Activated gamma-delta T cell treated with anti-CD3 and anti-CD28 coated beads, Interleukin-2, amount 50 U/mL, for 16 hours (primary cell): ENCODE measurements around the gene WTAP.
"Not testable (repeated sequence)": the region's sequence is repeated elsewhere in the genome, so short reads cannot be mapped to it uniquely, and the experiment has no call there.

Experiments used
- DNase-seq: peaks from one replicate; pipeline ENCODE4 v3.0.0-alpha.2; 2020; ENCODE audit warnings: low read depth

The WTAP gene

GRCh38 chr6:159693894-159694545, 33.3 kb upstream of the WTAP start:
- no peak for DNase-seq

DNA sequence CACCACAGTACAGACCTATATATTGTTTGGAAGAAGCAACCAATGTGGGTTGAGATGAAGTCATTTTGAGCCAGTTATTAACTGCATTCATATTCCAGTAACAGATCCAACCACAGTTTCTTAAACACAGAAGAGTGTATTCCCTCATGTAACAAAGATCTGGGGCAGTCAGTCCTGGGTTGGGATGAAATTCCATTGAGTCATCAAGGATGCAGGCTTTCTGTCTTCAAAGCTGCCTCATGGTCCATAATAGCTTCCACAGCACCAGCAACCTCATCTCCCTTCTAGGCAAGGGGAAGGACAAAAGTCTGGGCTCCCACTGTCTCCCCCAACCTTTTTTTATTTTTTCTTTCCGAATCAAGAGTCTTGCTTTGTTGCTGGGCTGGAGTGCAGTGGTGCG, 31.3 kb upstream of the WTAP start:
- DNase-seq: no peak

GRCh38 chr6:159700970-159701369, 26.3 kb upstream of the WTAP start:
- DNase-seq: no peak

GRCh38 chr6:159701413-159701999, 25.8 kb upstream of the WTAP start:
- DNase-seq: no peak

GRCh38 chr6:159710603-159711002, 16.7 kb upstream of the WTAP start:
- DNase-seq: not testable (repeated sequence)

DNA sequence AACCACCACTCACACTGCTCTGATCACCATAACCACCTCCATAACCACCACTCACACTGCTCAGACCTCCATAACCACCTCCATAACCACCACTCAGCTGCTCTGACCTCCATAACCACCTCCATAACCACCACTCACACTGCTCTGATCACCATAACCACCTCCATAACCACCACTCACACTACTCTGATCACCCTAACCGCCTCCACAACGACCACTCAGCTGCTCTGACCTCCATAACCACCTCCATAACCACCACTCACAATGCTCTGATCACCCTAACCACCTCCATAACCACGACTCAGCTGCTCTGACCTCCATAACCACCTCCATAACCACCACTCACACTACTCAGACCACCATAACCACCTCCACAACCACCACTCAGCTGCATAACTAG, 14.9 kb upstream of the WTAP start:
- DNase-seq: not testable (repeated sequence)

GRCh38 chr6:159713984-159714383, 13.3 kb upstream of the WTAP start:
- no peak for DNase-seq

GRCh38 chr6:159714404-159714803, 12.9 kb upstream of the WTAP start:
- DNase-seq: no peak

DNA sequence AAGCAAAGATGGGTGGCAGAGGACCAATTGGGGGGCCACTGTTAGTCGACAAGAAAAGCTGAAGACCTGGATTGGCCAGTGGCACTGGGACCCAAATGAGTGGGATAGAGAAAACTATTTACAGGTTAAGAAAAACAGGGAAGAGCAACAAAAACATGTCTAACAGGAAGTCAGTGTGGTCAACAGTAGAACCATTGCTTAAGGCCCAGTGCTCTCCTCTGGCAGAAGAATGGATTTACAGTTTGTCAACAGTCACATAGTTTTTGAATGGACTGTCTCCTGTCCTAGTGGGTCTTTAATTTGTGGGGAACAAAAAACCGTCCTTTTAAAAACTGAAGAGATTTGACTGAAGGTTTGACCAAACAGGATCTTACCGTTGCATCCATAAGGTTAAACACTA, 12.1 kb upstream of the WTAP start:
- no peak for DNase-seq

GRCh38 chr6:159715605-159716004, 11.7 kb upstream of the WTAP start:
- DNase-seq: no peak

DNA sequence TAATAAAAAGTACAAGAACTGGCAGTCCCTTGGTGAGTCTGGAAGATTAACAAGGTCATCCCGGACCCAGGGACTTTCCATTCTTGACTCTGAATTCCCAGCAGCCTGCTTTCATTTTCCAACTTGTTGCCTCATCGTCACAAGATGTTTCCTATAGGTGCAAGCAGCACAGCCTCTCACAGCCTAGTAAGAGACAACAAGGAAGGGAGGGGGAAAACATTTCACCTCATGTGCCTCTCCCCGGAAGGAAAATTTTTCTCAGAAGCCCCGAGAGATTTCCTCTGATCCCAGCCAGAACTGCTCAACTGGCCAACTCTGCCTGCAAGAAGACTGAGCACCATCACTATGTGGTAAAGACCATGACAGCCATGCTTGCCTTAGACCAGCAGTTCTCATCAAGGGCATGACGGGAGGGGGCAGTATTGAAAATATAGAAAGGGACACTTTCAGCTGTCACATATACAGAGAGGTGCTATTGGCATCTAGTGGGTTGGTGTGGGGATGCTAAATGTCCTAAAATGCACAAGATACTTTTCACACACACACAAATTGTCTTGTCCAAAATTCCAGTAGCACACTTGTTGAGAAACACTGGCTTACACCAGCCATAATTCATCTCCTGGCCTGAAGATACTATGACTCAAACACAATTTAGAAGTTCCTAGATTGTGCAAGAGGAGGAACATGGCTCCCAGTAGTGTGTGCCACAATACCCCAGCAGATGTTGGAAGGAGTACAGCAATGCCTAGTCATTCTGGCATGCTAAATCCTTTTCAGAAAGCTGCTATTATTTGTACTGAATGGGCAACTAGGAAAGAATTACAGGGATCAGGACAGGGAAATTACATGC, 10.8 kb upstream of the WTAP start:
- no peak for DNase-seq

- no peak for DNase-seq
These were observed 8.7 kb upstream of the WTAP start for GRCh38 chr6:159718634-159719033.

- no peak for DNase-seq
These were observed 8.0 kb upstream of the WTAP start for GRCh38 chr6:159719287-159719686.

DNA sequence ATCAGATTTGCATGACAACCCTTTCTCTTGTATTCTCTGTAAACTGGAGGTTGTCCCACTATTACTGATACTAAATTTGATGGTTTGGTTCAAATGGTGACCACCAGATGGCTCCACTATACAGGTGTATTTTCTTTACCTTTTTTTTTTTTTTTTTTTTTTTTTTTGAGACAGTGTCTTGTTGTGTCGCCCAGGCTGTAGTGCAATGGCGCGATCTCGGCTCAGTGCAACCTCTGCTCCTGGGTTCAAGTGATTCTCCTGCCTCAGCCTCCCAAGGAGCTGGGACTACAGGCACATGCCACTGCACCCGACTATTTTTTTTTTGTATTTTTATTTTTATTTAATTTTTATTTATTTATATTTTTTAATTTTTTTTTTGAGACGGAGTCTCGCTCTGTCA, 6.6 kb upstream of the WTAP start:
- DNase-seq: no peak

- not testable (repeated sequence) for DNase-seq
These were observed 5.3 kb upstream of the WTAP start for GRCh38 chr6:159721981-159722380.

DNA sequence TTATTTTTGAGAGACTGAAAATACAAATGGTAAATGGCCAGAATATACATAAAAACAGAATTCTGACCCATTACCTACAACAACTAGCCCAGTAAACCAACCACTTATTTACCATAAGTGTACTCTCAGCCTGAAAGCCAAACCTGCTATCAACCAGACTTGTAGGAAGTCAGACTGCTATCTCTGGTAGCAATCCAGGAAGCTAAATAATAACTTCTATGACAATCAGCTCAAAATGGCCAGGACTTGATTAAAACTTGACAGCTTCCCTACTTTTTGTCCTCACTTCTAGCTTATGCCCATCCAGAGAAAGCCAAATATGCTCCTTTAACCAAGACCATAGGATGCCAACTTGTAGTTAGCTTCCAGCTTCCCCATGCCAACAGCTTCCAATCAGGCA, 4.7 kb upstream of the WTAP start:
- DNase-seq: no peak

- DNase-seq: no peak
These were observed 4.0 kb upstream of the WTAP start for GRCh38 chr6:159723259-159723658.

GRCh38 chr6:159724778-159725177, 2.5 kb upstream of the WTAP start:
- no peak for DNase-seq

GRCh38 chr6:159725208-159725607, 2.1 kb upstream of the WTAP start:
- not testable (repeated sequence) for DNase-seq

DNA sequence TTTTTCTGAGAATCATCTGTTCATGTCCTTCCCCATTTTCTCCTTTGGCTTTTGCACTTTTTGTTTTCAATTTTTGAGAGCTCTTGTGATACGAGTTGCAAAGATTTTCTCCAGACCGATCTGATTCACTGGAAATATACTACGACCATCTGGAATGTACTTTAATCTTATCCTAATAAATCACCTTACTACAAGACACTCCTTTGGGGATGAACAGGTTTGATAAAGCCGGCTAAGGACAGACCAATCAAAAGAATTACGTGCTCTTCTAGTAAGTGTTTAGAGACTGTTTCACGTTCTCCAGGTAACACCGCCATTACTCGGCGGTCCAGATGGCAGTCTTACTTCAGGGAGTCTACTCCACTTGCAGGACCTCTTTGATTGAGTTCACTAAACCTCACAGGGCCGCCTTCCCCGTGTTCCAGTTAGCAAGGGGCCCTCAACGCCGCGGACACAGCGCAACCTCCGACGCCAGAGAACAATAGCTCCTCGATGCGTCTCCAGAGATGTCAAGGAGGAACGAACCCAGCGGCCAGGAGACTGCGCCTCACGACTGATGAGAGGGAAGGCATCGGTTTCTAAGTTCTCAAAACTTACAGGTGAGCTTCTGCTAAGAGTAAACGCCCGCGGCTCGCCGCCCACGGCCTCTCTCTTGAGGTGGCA, 920 bp upstream of the WTAP start:
- DNase-seq: no peak

- DNase-seq: no peak
These were observed 575 bp downstream of the WTAP start for GRCh38 chr6:159727717-159728445.

DNA sequence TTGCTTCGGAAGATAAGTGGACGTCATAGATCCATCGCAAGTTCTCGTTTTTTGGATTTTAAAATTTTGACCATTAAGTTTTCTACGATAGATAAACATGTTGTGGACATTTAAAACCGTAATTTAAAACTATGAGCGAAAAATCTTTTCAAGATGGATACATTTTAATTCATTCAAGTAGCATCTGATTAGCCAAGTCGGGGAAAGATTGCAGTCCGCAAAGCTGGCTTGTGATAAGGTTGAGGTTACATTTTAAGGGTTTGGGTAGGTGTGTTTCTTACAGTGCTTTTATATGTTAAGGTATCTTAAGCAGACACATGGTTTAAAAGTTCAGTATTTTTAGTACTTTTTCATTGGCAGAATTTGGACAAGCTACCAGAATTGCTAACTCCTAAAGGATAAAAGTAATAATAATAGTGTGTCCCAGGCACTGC, 1.2 kb downstream of the WTAP start:
- DNase-seq: no peak
